ENCODE data around the gene IQUB.

Gene IQUB

DNA sequence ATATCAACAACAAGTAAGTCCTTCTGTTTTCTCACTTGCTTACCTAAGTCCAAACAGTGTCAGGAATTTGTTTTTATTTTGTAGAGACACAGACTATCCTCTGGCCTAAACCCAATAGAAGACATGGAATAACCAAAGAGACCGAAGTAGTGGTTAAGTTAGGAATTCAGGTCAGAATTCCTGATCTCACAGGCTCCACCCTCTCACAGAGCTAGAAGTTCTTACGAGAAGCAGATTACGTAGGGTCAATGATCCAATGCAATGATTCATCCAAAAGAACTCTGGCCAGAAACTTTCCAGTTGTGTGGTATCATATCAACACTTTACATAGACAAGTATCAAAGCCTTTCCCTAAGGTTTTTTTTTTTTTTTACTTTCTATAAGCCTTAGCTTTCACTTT is 73.8 kb downstream of the IQUB start:
- TF ChIP-seq, protein P1, sequence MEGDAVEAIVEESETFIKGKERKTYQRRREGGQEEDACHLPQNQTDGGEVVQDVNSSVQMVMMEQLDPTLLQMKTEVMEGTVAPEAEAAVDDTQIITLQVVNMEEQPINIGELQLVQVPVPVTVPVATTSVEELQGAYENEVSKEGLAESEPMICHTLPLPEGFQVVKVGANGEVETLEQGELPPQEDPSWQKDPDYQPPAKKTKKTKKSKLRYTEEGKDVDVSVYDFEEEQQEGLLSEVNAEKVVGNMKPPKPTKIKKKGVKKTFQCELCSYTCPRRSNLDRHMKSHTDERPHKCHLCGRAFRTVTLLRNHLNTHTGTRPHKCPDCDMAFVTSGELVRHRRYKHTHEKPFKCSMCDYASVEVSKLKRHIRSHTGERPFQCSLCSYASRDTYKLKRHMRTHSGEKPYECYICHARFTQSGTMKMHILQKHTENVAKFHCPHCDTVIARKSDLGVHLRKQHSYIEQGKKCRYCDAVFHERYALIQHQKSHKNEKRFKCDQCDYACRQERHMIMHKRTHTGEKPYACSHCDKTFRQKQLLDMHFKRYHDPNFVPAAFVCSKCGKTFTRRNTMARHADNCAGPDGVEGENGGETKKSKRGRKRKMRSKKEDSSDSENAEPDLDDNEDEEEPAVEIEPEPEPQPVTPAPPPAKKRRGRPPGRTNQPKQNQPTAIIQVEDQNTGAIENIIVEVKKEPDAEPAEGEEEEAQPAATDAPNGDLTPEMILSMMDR (IDR thresholded peaks at IDR 0.05; ENCODE audit: insufficient read depth, missing control alignments) = no peak
- no peak for DNase-seq (ENCODE audit: insufficient read length, low spot score)
- no peak for FAIRE-seq

DNA sequence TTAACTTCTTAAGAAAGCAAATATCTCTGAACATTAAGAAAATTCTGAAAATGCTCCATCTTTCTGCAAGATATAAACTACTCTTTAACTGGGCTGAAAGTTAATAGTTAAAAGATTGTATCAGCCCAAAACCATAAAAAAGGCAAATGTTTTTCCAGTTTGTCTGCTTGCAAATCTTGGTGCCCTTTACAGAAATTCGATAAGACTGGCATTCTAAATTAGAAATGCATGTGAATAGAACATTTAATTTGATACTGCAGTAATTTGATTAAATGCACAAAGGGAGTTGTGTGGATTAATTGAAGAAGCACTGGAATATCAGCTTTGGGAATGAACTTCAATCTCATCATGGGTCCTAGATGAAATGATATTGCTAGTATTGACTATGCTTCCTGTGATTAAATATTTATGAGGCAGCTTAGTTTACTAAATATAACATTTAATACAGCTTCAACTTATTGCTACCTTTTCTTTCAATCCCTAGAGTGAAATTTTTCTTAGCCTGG is 78.4 kb downstream of the IQUB start:
- FAIRE-seq = no peak
- TF ChIP-seq, protein P1 (IDR thresholded peaks at IDR 0.05; ENCODE audit: insufficient read depth, missing control alignments) = no peak
- DNase-seq (ENCODE audit: insufficient read length, low spot score) = no peak

DNA sequence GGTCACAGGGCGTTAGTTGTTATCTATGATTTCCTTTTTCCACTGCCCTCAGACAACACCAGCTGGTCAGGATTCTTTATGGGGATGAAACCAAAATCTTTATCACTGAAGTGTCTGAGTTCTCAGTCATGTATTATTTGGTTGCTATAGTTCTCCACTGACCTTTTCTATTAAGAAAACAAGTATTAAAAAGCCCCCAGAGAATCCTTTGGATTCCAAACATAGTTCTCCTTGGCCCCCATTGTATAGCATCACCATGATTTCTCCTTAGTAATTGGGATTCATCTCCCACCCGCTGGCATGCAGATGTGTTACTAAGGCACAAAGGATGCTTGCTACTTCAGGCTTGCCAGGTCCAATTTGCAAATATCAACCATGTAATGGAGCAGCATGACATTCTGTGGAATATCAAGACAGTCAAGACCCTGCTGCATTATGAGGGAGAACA is 94.3 kb downstream of the IQUB start:
- FAIRE-seq (no peak), DNase-seq (ENCODE audit: insufficient read length, low spot score) (no peak)
- TF ChIP-seq, protein P1 (IDR thresholded peaks at IDR 0.05; ENCODE audit: insufficient read depth, missing control alignments) = no peak

DNA sequence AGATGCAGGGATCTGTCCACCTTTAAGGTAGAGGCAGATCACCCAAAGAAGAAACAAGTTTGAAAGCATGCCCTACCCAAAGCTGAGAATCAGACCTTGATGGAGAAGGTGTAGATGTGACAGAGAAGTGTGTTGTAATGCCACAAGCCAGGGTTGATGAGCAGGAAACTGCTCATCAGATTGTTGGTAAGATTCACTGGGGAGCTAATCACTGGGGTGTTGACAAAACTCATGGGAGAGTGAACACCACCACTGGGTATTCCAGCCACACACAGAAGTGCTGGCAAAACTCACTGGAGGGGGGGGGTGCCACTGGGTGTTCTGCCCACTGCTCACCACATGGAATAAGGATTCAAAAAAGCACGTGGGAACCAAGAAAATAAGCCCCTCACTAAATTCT is 95.2 kb downstream of the IQUB start:
- no peak for FAIRE-seq
- TF ChIP-seq, protein P1 (IDR thresholded peaks at IDR 0.05; ENCODE audit: insufficient read depth, missing control alignments) = no peak
- no peak for DNase-seq (ENCODE audit: insufficient read length, low spot score)

DNA sequence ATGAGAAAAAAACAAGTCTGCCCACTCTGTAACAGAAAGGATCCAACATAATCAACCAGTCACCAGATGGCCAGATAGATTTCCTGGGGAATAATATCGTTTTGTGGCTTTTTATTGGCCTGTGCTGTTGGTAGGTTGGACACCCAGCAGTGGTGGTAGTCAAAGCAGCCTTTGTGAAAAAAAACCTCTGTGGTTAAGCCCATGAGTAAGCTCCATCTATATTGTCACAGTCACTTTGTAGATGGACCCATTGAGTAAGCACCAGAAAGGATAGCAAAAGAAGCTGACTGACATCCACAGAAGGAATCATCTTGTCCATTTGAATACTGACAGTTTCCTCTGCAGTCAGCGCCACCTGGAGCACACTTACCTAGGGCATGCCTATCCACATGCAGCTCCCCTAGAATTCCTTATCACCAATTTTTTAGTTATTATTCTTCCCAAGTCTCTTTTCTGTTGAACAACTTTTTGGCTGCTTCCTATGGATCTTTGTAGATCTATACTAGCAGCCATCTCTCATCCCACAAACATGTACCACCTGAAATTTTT is 96.9 kb downstream of the IQUB start:
- FAIRE-seq (no peak), DNase-seq (ENCODE audit: insufficient read length, low spot score) (no peak)
- TF ChIP-seq, protein P1 (IDR thresholded peaks at IDR 0.05; ENCODE audit: insufficient read depth, missing control alignments) = no peak

DNA sequence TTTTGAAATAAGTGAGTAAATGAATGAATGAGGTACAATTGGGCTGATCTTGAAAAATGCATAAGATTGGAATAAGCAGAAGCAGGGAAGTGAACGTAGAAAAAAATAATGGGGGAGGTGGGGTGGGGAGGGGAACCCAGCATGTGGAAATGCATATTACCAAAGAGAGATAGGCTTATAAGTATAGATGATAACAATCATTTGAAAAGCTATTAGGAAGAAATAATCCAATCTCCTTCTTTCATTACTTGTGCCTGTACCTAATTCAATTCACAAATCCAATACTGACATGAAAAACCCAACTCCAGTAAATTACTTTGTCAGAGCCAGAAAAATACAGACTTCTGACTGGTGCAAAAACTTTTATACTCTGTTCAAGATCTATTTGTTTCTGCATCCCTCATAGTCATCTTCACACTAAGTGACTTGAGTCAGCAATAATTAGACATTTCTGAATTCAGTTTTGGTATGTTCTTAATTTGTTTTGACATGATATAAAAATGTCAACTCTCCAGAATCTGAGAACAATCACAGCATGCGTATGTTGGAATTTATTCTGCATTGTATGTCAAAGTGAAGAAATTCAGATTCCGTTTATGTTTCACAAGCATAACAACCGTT is 99.2 kb downstream of the IQUB start:
- DNase-seq (ENCODE audit: insufficient read length, low spot score) (no peak), FAIRE-seq (no peak)
- TF ChIP-seq, protein P1 (IDR thresholded peaks at IDR 0.05; ENCODE audit: insufficient read depth, missing control alignments) = no peak

DNA sequence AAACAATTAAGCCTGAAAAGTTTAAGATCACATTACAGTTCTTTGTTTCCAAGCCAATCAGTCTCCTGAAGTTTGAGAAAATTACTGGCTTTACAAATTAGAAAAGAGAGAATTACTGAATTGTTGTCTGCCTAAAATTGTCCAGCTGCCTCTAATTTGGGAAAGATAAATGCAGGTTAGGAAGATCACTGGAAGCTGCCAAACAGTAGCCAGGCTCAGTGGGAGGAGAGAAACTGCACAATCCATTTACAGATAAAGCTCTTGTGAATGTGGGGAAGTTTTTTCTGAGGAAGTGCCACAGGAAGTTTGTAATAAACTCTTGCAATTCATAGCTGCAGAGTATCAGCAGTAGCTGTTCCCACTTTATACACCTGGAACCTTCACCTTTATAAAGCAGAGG is 100.7 kb downstream of the IQUB start:
- TF ChIP-seq, protein P1 (IDR thresholded peaks at IDR 0.05; ENCODE audit: insufficient read depth, missing control alignments) = no peak
- FAIRE-seq = no peak
- no peak for DNase-seq (ENCODE audit: insufficient read length, low spot score)
